ENCODE measurements around the gene ATP5F1D. TPM values are rescaled to one million over a fixed set of nuclear protein-coding genes. Genes with fewer than 3 reads are reported as not detected.

ATP5F1D gene
- total and polyA plus RNA-seq, 2 of the 13 experiments (the other 11 are each of a cell fraction or from before 2014, with no cell fraction given) = 39.4 to 78.7 TPM

GRCh38 chr19:1247748-1248138 lies 6.2 kb downstream of the ATP5F1D start (continued):
- TF ChIP-seq, protein P1, sequence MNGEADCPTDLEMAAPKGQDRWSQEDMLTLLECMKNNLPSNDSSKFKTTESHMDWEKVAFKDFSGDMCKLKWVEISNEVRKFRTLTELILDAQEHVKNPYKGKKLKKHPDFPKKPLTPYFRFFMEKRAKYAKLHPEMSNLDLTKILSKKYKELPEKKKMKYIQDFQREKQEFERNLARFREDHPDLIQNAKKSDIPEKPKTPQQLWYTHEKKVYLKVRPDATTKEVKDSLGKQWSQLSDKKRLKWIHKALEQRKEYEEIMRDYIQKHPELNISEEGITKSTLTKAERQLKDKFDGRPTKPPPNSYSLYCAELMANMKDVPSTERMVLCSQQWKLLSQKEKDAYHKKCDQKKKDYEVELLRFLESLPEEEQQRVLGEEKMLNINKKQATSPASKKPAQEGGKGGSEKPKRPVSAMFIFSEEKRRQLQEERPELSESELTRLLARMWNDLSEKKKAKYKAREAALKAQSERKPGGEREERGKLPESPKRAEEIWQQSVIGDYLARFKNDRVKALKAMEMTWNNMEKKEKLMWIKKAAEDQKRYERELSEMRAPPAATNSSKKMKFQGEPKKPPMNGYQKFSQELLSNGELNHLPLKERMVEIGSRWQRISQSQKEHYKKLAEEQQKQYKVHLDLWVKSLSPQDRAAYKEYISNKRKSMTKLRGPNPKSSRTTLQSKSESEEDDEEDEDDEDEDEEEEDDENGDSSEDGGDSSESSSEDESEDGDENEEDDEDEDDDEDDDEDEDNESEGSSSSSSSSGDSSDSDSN (CRISPR knock-in tag; IDR thresholded peaks at IDR 0.05) = no peak
- TF ChIP-seq PITX1 (CRISPR knock-in tag; IDR thresholded peaks at IDR 0.05) = no peak; the same call in 1 of the 2 replicates
- no peak for TF ChIP-seq ATRX (CRISPR knock-in tag; IDR thresholded peaks at IDR 0.05; ENCODE audit: borderline replicate concordance)
- no peak for TF ChIP-seq MAZ (IDR thresholded peaks at IDR 0.05; ENCODE audit: borderline replicate concordance, low read depth, low read length)
- TF ChIP-seq MAZ (CRISPR knock-in tag; IDR thresholded peaks at IDR 0.05; ENCODE audit: low read depth) = no peak
- no peak for TF ChIP-seq CCAR2 (optimal IDR thresholded peaks at IDR 0.05; ENCODE audit: low read depth, low read length)
- 0 out of 2 replicates have a peak, but pooled peaks have one; percentile 2 for TF ChIP-seq KDM2A (CRISPR knock-in tag; IDR thresholded peaks at IDR 0.05; ENCODE audit: borderline replicate concordance, low read depth)
- no peak for TF ChIP-seq ZNF160 (CRISPR knock-in tag; IDR thresholded peaks at IDR 0.05)
- 0 out of 2 replicates have a peak, but pooled peaks have one; percentile 32 for TF ChIP-seq ZNF3 (CRISPR knock-in tag; IDR thresholded peaks at IDR 0.05)
- no peak for TF ChIP-seq ZNF367 (CRISPR knock-in tag; IDR thresholded peaks at IDR 0.05; ENCODE audit: borderline replicate concordance)
- TF ChIP-seq ERF (CRISPR knock-in tag; IDR thresholded peaks at IDR 0.05) = 0 out of 2 replicates have a peak, but pooled peaks have one; percentile 12
- no peak for TF ChIP-seq IKZF4 (CRISPR knock-in tag; IDR thresholded peaks at IDR 0.05; ENCODE audit: borderline replicate concordance, low read depth, not compliant biosample characterization)
- TF ChIP-seq REXO4 (CRISPR knock-in tag; IDR thresholded peaks at IDR 0.05; ENCODE audit: borderline replicate concordance) = no peak
- TF ChIP-seq NONO (IDR thresholded peaks at IDR 0.05) = no peak
- TF ChIP-seq NONO (CRISPR knock-in tag; conservative IDR thresholded peaks at IDR 0.05) = no peak

All from HepG2 (cell line).